K562 (cell line): ENCODE results near the gene PCDH9. TPM values are rescaled to one million over a fixed set of nuclear protein-coding genes. Genes with fewer than 3 reads are reported as not detected.

ENCODE experiments used
- ATAC-seq: fragments of 200-7000 bp; cut with Tn5 transposase; 3 replicates; pipeline ENCODE4 v1.9.1; 2020; ENCODE audit warnings: moderate library complexity
- BruUV-seq: library from RNA; stranded (reverse); fragments of 400-500 nt; replicated peaks from 2 replicates; lab custom pipeline; 2021; lab: Mats Ljungman, UMichigan
- CTCF ChIA-PET: fragments of 300-600 bp; formaldehyde crosslinking; extraction: SDS; loops from one replicate; lab custom pipeline; 2021; ENCODE audit warnings: low intra/inter-chr PET ratio; lab: Yijun Ruan, JAX
- POLR2A ChIA-PET: fragments of 300-600, 350-650 bp; sonication (Branson Sonifier 250); formaldehyde crosslinking; extraction: SDS; loops from one replicate; lab custom pipeline; 2021; ENCODE audit warnings: antibody characterized with exemption, inconsistent platforms; lab: Yijun Ruan, JAX
- DNase-seq, 4 experiments: peaks; one replicate each; pipeline versions ENCODE4 v3.0.0 to v3.0.0-alpha.2; 2011 to 2018; ENCODE audit warnings: low spot score in 3 of 4, mixed read lengths in 3 of 4; ENCODE audit errors: extremely low read depth in 1 of 4
- FAIRE-seq: peaks from 2 replicates; lab custom pipeline; 2011; peaks lifted over from hg19 to GRCh38; lab: Jason Lieb, UNC
- H2AFZ ChIP-seq: 2 replicates; pipeline ENCODE4 v1.6.0; 2011; ENCODE audit warnings: low read depth, low read length, control low read depth, inconsistent platforms
- H3K27ac ChIP-seq: fragments of 200-600 bp; 3 replicates; pipeline ENCODE4 v1.8.0; 2011; ENCODE audit warnings: low read depth, mild to moderate bottlenecking, control low read depth, inconsistent platforms, low read length, moderate library complexity, mixed read lengths; ENCODE audit errors: extremely low read depth
- H3K27me3 ChIP-seq, 2 experiments: fragments of 300-600 bp in 1 of 2; 2 replicates in 1 of 2; 3 replicates in 1 of 2; pipeline versions ENCODE4 v1.6.0 to v1.8.0; 2011; ENCODE audit warnings: inconsistent platforms in 2 of 2, low read length in 2 of 2, mild to moderate bottlenecking in 1 of 2, mixed read lengths in 1 of 2, moderate library complexity in 1 of 2; ENCODE audit not compliant: control insufficient read depth in 2 of 2, insufficient read depth in 2 of 2
- H3K36me3 ChIP-seq: fragments of 300-600 bp; 3 replicates; pipeline ENCODE4 v1.8.0; 2011; ENCODE audit warnings: mild to moderate bottlenecking, low read length, inconsistent platforms; ENCODE audit not compliant: control insufficient read depth, insufficient read depth
- H3K4me1 ChIP-seq, 2 experiments: fragments of 200-600 bp in 1 of 2; replicated peaks in 1 of 2; 2 replicates in 1 of 2; 3 replicates in 1 of 2; pipeline versions ENCODE4 v1.5.1 to v1.8.0; 2011; ENCODE audit warnings: inconsistent platforms in 2 of 2, low read length in 2 of 2, mild to moderate bottlenecking in 1 of 2, mixed read lengths in 1 of 2, moderate library complexity in 1 of 2; ENCODE audit not compliant: control insufficient read depth in 2 of 2, insufficient read depth in 2 of 2
- H3K4me2 ChIP-seq: 2 replicates; pipeline ENCODE4 v1.6.1; 2011; ENCODE audit warnings: low read length, control low read depth, inconsistent platforms, mixed read lengths; ENCODE audit not compliant: insufficient read depth
- H3K4me3 ChIP-seq: fragments of 200-600 bp; sonication (generic), shearing (Covaris generic); 2 replicates; pipeline ENCODE4 v1.5.1; 2016; ENCODE audit warnings: control low read depth, inconsistent platforms
- H3K79me2 ChIP-seq: fragments of 200-600 bp; 3 replicates; pipeline ENCODE4 v1.8.0; 2011; ENCODE audit warnings: low read length, inconsistent platforms; ENCODE audit not compliant: control insufficient read depth, insufficient read depth
- H3K9ac ChIP-seq, 2 experiments: 2 replicates each; pipeline versions ENCODE4 v1.6.0 to v1.6.1; 2011; ENCODE audit warnings: low read depth in 2 of 2, low read length in 2 of 2, control low read depth in 1 of 2, inconsistent platforms in 1 of 2, mild to moderate bottlenecking in 1 of 2, mixed read lengths in 1 of 2; ENCODE audit not compliant: insufficient read depth in 1 of 2
- H3K9me1 ChIP-seq: one replicate; pipeline ENCODE4 v1.6.0; 2011; ENCODE audit warnings: inconsistent platforms, mild to moderate bottlenecking, low read length, moderate library complexity; ENCODE audit not compliant: control insufficient read depth, insufficient read depth
- H3K9me3 ChIP-seq: replicated peaks from 2 replicates; pipeline ENCODE4 v1.5.1; 2011; ENCODE audit warnings: low read depth, low read length, inconsistent platforms; ENCODE audit not compliant: control insufficient read depth, insufficient read depth
- H4K20me1 ChIP-seq: replicated peaks from 2 replicates; pipeline ENCODE4 v1.6.1; 2011; ENCODE audit warnings: low read length, inconsistent platforms, mixed read lengths; ENCODE audit not compliant: control insufficient read depth, insufficient read depth
- CREB1 ChIP-seq, 2 experiments: sonication (generic) in 1 of 2; formaldehyde crosslinking in 1 of 2; IDR thresholded peaks; 2 replicates each; pipeline versions ENCODE4 v1.6.1 to v1.8.0; 2012 to 2022; ENCODE audit warnings: inconsistent platforms in 1 of 2, mild to moderate bottlenecking in 1 of 2, missing genetic modification reagents in 1 of 2, moderate library complexity in 1 of 2
- KLF1 ChIP-seq: fragments of 450-650 bp; IDR thresholded peaks from 2 replicates; pipeline ENCODE4 v1.6.1; 2016; ENCODE audit warnings: missing genetic modification characterization, missing compliant biosample characterization
- RBM15 ChIP-seq: fragments of 200-400 bp; formaldehyde crosslinking; IDR thresholded peaks from 2 replicates; pipeline ENCODE4 v1.6.1; 2018; ENCODE audit warnings: mild to moderate bottlenecking, low read length, moderate library complexity; ENCODE audit not compliant: insufficient read depth
- UBTF ChIP-seq, 2 experiments: IDR thresholded peaks; 2 replicates each; pipeline ENCODE4 v1.6.1; 2012; ENCODE audit warnings: improper control_type of control experiment in 2 of 2, low read depth in 2 of 2, low read length in 2 of 2, borderline replicate concordance in 1 of 2
- YY1 ChIP-seq, 3 experiments: IDR thresholded peaks; 2 replicates each; pipeline ENCODE4 v1.6.1; 2011; ENCODE audit warnings: low read length in 2 of 3, mild to moderate bottlenecking in 2 of 3, moderate library complexity in 2 of 3, borderline replicate concordance in 1 of 3, control low read depth in 1 of 3, low read depth in 1 of 3; ENCODE audit not compliant: insufficient read depth in 3 of 3, insufficient replicate concordance in 2 of 3, control insufficient read depth in 1 of 3, insufficient read length in 1 of 3; ENCODE audit errors: extremely low read depth in 1 of 3
- ZNF436 ChIP-seq: fragments of 250-450, 450-650 bp; sonication (Bioruptor Pico); formaldehyde crosslinking; IDR thresholded peaks from 2 replicates; pipeline ENCODE4 v1.7.0; 2020; ENCODE audit warnings: mild to moderate bottlenecking
- ZNF668 ChIP-seq: fragments of 250-450 bp; sonication (Bioruptor Pico); IDR thresholded peaks from 2 replicates; pipeline ENCODE4 v1.8.0; 2022; ENCODE audit warnings: mild to moderate bottlenecking, inconsistent platforms
- ZNF717 ChIP-seq: fragments of 250-450 bp; sonication (Bioruptor Pico); IDR thresholded peaks from 2 replicates; pipeline ENCODE4 v1.5.0; 2021
- WGBS: fragments of 100-300 bp; shearing (Covaris generic); methylation state at CpG from one replicate; pipeline ENCODE4 v1.1.6; 2016; ENCODE audit warnings: low coverage, mixed read lengths; ENCODE audit not compliant: insufficient coverage; ENCODE audit errors: missing lambda C conversion rate; 5-methylcytosine and 5-hydroxymethylcytosine counted together
- in situ Hi-C: fragments of 300-500 bp; cut with MboI; formaldehyde crosslinking; loops from 4 replicates; pipeline ENCODE4 v1.15.0; 2018; ENCODE audit warnings: inconsistent platforms, mixed read lengths
- intact Hi-C: fragments of 100-400 bp; cut with micrococcal nuclease; formaldehyde crosslinking; loops from 2 replicates; pipeline ENCODE4 v1.14.2; 2022
- polyA plus RNA-seq, 8 experiments: library from polyadenylated mRNA; depleted of rRNA in 4 of 8; stranded (reverse) in 5 of 8; unstranded in 3 of 8; fragments of >200 nt; fragmentation: Nextera tagmentation in 2 of 8; fragmentation: Illumina TruSeq in 1 of 8; extraction: Ambion mirVana in 2 of 8; extraction: Trizol in 1 of 8; gene quantifications; 2 replicates each; pipeline versions ENCODE4 v1.2.1 to v1.2.3, GENCODE V29; 2011 to 2014; ENCODE audit warnings: inconsistent platforms in 1 of 8, missing spikeins in 1 of 8
- total RNA-seq, 7 experiments: library from RNA; depleted of rRNA in 6 of 7; stranded (reverse); fragments of >200 nt in 6 of 7; fragmentation: Illumina TruSeq in 2 of 7; extraction: Trizol in 2 of 7; gene quantifications; 2 replicates each; pipeline versions ENCODE4 v1.2.1 to v1.2.3, GENCODE V29; 2011 to 2021; ENCODE audit warnings: low replicate concordance in 1 of 7

The PCDH9 gene
- total and polyA plus RNA-seq, 9 of the 15 experiments (the other 6 are each of a cell fraction or from before 2014, with no cell fraction given), result 1.1 to 6.7 (median 4.9) TPM

- ChIA-PET POLR2A (no interaction called here), CTCF (no interaction called here)
- H3K4me1 ChIP-seq, result peaks cover 0 to 12% of the 10 kb centered on the region in 2 experiments; a peak in 2 of 5 replicates
- in situ Hi-C loops, result no loop called here
- H3K9me3 ChIP-seq, result no peaks in the 10 kb centered on the region
- no peak for ATAC-seq
- no peaks in the 10 kb centered on the region for H3K79me2 ChIP-seq
- no peak overlapping the region for H2AFZ ChIP-seq
- no peaks in the 10 kb centered on the region for H3K36me3 ChIP-seq
- H3K27me3 ChIP-seq, result no peaks in the 10 kb centered on the region
- WGBS, result 14% methylated on average over 1 of the region's 1 CpG
- H3K9me1 ChIP-seq, result no peaks in the 10 kb centered on the region
- no peak for FAIRE-seq
- intact Hi-C loops, result no loop called here
- H3K4me2 ChIP-seq, result no peak overlapping the region
- no peaks in the 10 kb centered on the region for H4K20me1 ChIP-seq
- no peak overlapping the region for H3K4me3 ChIP-seq
- DNase-seq, result no peak
- H3K27ac ChIP-seq, result no peak overlapping the region
- TF ChIP-seq YY1 (IDR thresholded peaks at IDR 0.05; ENCODE audit: borderline replicate concordance in 1 of 3, control insufficient read depth in 1 of 3, extremely low read depth in 1 of 3, insufficient read depth in 3 of 3, insufficient read length in 1 of 3, insufficient replicate concordance in 2 of 3, low read depth in 1 of 3, low read length in 2 of 3), result no peak
- no peak for TF ChIP-seq ZNF717 (CRISPR knock-in tag)
- TF ChIP-seq UBTF (IDR thresholded peaks at IDR 0.05; ENCODE audit: borderline replicate concordance in 1 of 2, low read depth in 2 of 2, low read length in 2 of 2), result no peak
- no peak for TF ChIP-seq ZNF668 (CRISPR knock-in tag)
- TF ChIP-seq CREB1 (IDR thresholded peaks at IDR 0.05), result no peak
- no peak for TF ChIP-seq CREB1 (CRISPR knock-in tag; IDR thresholded peaks at IDR 0.05)
- no peak for TF ChIP-seq ZNF436
- TF ChIP-seq KLF1, result no peak
- no peak for TF ChIP-seq RBM15
- no peak overlapping the region for H3K9ac ChIP-seq
- BruUV-seq, result no TSS peak
Measured at GRCh38 chr13:67133476-67133875, 96.7 kb downstream of the PCDH9 start.
